Middle frontal gyrus (tissue), 1 donor: ENCODE measurements around the gene PARD3.

Experiments used
- DNase-seq: peaks from one replicate; pipeline ENCODE4 v3.0.0-alpha.2; 2015; ENCODE audit warnings: low spot score; ENCODE audit errors: extremely low spot score

Gene PARD3

DNA sequence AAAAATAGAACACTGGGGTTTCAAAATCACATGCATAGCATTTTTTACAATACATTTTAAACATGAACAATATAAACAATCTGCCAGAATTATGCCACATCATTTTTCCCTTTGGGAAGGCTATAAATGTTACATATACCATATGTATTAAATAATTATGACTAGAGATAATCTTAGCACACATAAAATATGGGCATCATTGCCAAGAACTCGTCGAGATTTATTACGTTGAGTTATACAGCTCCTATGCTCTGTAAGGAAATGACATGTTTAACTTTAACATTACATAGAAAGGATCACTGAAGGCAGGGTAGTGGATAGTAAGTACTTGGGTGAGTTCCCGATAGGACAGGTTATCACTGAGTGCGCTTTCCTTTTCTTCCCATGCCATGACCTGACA is 267.8 kb downstream of the PARD3 start:
- DNase-seq = no peak

- DNase-seq = no peak
These were observed 270.7 kb downstream of the PARD3 start for GRCh38 chr10:34544400-34544799.

GRCh38 chr10:34543716-34544115 is 271.4 kb downstream of the PARD3 start:
- DNase-seq = no peak

DNA sequence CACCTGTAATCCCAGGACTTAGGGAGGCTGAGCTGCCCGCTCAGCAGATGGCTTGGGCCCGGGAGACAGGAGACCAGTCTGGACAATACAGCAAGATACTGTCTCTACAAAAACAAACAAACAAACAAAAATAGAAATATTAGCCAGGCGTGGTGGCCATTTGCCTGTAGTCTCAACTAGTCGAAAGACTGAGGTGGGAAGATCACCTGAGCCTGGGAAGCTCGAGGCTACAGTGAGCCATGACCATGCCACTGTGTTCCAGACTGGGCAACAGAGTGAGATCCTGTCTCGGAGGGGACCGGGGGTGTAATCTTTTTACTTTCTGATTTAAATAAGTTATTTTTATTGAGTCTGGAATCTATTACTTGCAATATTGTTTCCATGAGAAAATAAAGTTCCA is 274.6 kb downstream of the PARD3 start:
- DNase-seq = no peak

DNA sequence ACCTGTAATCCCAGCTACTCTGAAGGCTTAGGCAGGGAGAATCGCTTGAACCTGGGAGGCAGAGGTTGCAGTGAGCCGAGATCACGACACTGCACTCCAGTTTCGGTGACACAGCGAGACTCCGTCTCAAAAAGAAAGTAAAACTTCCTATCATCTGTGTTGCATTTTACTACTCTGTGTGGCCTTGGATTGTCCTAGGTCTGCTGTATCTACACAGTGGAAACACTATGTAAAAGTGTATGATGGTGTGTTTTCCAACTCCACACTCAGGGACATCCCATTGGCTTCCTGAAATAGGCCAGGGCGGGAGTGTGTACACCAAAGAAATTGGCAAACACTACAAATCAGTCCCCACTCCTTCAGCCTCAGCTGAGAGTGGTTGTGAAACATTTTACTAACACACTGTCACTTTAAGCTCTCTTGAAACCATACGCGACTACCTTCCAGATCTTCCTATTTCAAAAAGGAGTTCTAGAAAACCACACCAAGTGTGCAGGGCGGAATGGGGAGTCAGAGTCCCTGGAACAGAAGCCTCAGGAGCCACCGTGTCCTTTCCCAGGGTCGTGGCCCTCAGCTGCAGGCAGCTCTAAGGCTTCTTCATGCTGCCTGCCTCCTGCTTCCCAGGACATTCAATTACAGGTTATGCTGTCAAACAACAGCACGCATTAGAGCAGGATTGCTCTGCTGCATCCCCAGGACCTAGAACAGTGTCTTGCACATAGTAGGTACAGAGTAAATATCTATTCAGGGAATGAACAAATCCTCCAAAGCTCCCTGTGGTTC is 275.4 kb downstream of the PARD3 start:
- no peak for DNase-seq

DNA sequence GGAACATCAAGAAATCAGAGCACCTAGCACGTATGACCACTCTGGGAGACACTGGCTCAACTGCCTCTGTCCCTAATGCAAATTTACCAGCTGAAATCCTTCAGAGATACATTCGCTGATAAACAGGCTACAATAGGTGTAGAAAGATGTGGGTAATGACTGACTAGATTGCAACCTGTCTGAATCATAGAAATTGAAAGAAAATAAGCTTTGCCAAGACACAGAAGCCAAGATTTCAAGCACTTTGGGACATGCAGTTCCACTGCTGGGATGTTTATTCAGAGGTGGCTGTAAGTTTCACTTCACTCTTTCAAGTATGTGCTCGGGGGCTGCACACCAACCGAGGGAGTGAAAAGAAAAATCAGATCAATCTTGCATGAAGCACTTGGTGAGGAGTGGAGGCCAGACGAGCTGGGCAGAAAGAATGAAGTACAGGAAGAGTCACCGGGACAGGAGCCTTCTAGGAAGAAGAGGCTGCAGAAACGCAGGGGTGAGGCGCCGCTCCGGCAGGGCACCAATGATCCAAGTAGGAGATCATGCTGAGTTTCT is 276.7 kb downstream of the PARD3 start:
- DNase-seq = no peak

- no peak for DNase-seq
These were observed 277.4 kb downstream of the PARD3 start for GRCh38 chr10:34537629-34538231.

DNA sequence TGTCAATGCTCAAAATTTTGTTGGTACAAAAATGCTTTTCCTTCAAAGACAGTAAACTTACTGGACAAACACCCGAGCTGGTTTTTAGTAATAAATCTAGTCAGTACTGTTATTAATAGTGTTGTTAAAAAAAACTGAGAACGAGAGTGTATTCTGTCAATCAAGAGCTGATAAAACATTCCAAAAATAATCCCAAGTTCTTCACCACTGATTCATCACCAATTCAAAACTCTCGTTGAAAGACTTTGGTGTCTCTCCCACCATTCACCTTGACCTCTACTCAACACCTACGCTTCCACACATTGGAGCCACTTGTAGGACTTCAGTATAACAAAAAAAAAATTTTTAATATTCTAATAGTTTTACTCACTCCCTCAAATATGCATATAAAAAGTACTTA is 279.2 kb downstream of the PARD3 start:
- DNase-seq = no peak

DNA sequence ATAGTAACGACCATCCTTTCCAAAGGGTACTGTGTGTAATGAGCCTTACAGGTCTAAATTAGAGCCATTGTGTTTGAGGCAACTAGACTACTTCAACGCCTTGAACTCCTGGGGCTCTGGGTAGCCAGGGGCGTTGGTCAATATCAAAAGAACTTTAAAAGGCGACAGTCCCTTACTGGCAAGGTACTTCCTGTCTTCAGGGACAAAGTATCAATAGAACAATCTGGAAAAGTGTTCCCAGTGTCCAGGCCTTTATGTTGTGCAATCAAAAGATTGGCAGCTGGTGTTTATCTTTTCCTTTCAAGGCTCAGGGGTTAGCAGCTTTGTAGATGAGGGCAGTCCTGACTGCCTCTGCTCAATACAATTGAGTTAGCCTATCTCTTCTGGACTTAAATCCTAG is 284.3 kb downstream of the PARD3 start:
- no peak for DNase-seq

- no peak for DNase-seq
These were observed 286.8 kb downstream of the PARD3 start for GRCh38 chr10:34528320-34528719.

DNA sequence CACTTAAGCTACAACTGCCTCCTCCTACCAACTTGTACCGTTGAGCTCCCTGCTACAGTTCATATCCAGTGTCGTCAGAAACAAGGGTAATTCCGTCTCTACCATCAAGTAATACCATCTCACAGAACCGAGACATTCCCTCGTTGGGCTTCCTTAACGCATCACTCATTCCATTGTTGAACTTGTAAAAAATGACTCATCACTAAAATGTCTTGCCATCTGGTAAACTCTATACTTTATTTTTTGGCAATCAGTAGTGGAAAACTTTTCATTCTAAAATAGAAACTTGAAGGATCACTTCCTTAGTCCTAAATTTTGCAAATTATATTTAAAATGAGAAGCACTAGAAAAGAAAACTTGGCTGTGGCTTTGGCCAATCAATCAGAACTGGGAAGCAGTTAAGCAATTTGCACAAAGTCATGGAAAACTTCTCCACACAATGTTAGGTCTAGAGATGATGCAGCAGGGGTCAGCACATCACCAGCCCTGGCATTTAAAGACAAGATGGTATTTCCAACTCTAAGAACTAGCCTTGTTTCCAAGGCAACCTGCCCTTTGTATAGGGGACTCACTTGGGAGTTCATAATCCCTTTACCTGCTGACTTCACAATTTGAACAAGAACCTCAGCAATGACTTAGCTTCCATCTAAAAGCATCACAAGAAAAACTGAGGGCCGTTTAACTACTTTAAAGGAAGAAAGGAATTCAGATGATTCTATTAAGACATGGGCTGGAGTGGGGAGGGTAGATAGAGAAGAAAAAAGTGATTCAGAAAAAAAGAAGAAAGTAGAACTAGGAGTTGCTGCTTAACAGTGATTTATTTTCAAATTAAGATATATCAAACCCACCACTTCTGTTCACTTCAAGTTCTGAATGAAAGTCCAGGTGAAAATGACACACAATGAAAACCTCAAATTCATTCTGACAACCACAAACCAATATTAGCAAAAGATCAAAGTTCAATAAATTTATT is 288.1 kb downstream of the PARD3 start:
- DNase-seq = peak; percentile 12

DNA sequence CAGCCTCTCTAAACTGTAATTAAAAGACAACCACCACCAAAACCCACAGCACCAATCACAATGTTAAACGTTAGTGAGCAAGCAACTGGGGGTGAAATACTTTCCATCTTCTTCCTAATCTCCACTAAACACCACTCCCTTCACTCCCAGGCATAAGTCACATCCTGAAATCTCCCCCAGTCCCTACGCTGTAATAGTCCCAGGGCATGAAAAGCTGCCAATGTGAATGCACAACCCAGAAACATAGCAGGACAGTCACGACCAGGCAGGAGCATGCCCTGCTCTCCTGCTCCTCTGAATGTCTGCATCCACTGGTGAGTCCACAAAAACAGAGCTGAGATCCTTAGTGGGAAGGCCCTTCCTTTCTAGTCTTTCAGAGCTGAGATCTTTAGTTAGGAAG is 288.9 kb downstream of the PARD3 start:
- DNase-seq = no peak

DNA sequence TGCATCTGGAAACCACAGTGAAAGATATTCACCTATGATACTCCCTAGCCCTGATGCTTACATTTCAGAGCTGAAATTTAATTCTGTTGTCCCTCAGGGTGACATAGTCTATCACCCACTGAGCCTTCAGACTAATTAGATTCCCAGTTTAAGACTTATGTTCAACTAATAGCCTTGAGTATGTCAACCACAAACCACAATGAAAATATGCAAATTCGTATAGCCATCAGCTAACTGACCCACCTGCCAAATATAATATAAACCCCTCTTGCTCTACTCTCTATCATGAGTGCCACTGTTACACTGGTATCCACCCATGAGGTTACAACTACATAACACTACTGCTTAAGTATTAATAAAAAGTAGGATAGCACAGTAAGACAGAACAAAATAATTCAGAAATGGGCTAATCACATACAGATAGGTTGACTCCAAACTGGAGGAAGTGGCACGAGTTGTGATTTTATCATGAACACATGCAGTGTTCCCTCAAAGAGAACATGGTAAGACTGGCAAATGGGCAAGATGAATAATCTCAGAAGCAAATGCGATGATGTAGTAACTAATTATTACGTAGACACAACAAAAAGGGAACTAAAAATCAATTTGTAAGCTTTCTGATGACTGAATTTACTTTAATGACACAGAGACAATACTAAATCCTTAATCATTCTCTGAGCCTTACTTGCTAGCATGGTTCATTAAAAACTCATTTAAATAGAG is 290.6 kb downstream of the PARD3 start:
- DNase-seq = no peak

- DNase-seq = no peak
These were observed 291.9 kb downstream of the PARD3 start for GRCh38 chr10:34523017-34523767.

GRCh38 chr10:34522546-34522945 is 292.6 kb downstream of the PARD3 start:
- no peak for DNase-seq

GRCh38 chr10:34520510-34520909 is 294.6 kb downstream of the PARD3 start:
- no peak for DNase-seq

- DNase-seq = no peak
These were observed 295.0 kb downstream of the PARD3 start for GRCh38 chr10:34520084-34520483.

GRCh38 chr10:34514290-34514689 is 300.8 kb downstream of the PARD3 start:
- no peak for DNase-seq

- no peak for DNase-seq
These were observed 301.5 kb downstream of the PARD3 start for GRCh38 chr10:34513636-34514035.

DNA sequence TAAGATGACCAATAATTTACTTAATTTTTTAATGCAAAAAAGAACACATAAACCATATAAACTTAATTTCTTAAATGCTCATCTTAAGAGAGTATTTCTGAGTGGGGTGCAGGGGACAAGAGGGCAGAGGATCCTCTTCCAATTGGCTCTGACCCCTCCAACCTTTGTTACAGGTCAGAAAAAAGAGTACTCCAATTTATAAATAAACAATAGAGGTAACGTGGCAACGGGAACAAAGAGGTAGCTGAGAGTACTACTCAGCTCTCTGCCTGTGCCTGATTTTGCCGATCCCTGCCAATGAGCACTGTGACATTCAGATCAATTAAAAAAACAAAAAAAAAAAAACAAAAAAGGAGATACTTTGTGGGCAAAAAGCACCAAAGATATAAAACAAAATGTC is 307.9 kb downstream of the PARD3 start:
- DNase-seq = no peak
